VCaP (cell line): ENCODE measurements around the gene PPP1R9B.

ENCODE experiments used
- H3K27ac ChIP-seq: fragments of 450-650 bp; 2 replicates; pipeline ENCODE4 v1.5.1; 2017
- TF ChIP-seq, protein P1 (sequence below): fragments of 450-650 bp; conservative IDR thresholded peaks from 2 replicates; pipeline ENCODE4 v1.5.1; 2017; ENCODE audit warnings: mild to moderate bottlenecking, moderate library complexity

Gene PPP1R9B

DNA sequence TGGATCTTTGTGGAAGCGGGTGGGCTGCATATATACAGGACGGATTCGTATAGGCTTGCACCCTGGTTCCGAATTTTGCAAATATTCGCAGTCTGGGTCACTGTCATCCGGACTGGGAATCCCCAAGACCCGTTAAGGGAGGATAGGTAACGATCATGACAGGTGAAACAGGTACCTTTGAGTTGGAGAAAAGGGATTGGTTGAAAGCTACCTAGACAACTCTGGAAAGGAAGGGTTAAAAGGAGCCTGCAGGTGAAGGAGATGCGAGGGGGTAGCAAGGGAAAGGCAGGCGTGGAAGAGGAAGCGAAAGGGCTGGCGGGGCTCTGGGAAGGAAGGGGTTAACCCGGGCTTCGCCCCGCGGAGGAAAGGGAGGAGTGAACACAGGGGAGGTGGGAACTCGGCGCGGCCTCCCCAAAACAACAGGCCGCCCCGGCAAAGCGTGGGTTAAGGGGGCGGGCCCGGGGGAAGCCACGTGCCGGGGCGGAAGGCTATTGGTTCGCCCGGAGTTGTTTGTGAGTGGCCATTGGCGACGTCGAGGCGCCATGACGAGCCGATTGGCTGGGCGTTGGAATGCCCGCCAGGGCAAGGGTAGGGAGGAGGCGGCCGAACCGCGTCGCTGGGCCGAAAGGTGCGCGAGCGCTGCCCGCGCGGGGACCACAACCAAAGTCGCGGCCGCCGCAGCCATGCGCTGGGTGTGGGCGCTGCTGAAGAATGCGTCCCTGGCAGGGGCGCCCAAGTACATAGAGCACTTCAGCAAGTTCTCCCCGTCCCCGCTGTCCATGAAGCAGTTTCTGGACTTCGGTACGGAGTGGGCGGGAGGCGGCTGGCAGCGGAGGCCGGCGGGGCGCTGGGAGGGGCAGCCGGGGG lies 55.5 kb downstream of the PPP1R9B start, which contains the start of gene PDK2:
Gene PDK2, plus strand, starts transcription at position 599 of the 867 bp plus-strand sequence. Its CDS starts 85 bp downstream, at position 684.
- H3K27ac ChIP-seq = peak within 1 kb of the TSS; percentile 80

DNA sequence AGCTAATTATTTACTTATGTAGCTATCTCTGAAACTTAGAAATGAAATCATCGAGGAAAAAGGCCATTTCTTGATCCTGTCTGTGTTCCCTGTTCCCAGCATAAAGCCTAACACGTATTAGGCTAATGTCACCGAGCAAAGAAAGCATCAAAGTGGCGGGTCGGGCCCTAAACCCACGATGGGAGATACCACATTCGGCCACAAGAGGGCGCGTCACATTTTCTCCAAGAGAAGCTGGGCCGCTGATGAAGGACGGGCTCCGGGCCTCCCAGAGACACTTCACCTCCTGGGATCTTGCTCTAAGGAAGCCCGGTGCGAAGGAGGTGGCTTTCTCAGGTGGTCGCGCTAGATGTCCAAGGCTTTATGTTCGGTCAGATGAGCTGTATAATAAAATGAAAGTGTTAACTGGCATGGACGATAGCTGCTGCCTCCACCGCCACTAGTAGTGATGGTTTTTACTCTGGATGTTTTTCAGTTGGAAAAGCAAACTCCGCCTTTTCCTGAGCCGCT lies 56.2 kb downstream of the PPP1R9B start:
- TF ChIP-seq, protein P1, sequence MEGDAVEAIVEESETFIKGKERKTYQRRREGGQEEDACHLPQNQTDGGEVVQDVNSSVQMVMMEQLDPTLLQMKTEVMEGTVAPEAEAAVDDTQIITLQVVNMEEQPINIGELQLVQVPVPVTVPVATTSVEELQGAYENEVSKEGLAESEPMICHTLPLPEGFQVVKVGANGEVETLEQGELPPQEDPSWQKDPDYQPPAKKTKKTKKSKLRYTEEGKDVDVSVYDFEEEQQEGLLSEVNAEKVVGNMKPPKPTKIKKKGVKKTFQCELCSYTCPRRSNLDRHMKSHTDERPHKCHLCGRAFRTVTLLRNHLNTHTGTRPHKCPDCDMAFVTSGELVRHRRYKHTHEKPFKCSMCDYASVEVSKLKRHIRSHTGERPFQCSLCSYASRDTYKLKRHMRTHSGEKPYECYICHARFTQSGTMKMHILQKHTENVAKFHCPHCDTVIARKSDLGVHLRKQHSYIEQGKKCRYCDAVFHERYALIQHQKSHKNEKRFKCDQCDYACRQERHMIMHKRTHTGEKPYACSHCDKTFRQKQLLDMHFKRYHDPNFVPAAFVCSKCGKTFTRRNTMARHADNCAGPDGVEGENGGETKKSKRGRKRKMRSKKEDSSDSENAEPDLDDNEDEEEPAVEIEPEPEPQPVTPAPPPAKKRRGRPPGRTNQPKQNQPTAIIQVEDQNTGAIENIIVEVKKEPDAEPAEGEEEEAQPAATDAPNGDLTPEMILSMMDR = peak; percentile 96
- peak overlapping the region; percentile 80 for H3K27ac ChIP-seq

More for the DNA sequence above, 55.5 kb downstream of the PPP1R9B start, which contains the start of gene PDK2:
- TF ChIP-seq, protein P1 = no peak

DNA sequence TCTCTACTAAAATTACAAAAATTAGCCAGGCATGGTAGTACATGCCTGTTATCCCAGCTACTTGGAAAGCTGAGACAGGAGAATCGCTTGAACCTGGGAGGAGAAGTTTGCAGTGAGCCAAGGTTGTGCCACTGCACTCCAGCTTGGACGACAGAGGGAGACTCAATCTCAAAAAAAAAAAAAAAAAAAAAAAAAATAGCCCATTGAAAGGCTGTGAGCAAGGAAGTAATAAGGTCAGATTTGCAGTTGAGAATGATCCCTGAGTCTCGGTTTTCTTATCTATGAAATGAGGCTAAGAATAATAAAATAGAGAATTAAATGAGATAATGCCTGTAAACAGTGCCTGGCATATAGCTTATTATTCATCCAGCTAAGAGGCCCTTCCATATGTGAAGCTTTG lies 56.7 kb downstream of the PPP1R9B start:
- TF ChIP-seq, protein P1 = no peak
- H3K27ac ChIP-seq = peak overlapping the region; percentile 80

DNA sequence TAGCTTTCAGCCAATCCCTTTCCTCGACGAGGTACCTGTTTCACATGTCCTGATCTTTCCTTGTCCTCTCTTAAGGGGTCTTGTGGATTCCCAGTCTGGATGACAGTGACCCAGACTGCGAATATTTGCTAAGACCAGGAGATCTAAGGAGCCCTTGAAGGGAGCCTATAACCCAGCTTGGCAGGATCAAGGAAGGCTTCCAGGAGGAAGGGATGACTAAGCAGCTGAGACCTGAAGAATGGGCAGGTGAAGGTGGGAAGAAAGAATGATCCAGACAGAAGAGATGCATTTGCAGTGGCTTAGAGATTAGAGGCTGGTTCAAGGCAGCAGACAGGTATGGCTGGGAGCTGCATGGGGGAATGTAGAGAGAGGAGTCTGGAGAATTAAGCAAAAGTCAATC lies 57.2 kb downstream of the PPP1R9B start:
- TF ChIP-seq, protein P1 = no peak
- H3K27ac ChIP-seq = peak overlapping the region; percentile 80; the same call in 1 of the 2 replicates

DNA sequence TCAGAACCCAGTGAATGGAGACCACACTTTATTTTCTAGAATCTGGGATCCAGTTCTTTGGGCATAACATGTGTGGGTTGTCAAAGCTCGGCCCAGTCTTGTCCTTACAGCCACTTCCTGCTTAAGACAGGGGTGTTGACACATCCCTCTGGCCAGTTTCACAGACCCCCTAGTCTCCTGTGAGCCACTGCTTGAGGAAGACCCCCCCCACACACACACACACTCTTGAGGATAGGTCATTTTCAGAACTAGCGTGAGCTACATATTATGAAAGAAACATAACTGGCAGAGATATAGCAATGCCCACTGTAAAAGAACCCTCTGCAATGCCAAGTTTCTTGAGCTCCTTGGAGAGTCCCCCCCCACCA lies 58.6 kb downstream of the PPP1R9B start:
- TF ChIP-seq, protein P1 = no peak

DNA sequence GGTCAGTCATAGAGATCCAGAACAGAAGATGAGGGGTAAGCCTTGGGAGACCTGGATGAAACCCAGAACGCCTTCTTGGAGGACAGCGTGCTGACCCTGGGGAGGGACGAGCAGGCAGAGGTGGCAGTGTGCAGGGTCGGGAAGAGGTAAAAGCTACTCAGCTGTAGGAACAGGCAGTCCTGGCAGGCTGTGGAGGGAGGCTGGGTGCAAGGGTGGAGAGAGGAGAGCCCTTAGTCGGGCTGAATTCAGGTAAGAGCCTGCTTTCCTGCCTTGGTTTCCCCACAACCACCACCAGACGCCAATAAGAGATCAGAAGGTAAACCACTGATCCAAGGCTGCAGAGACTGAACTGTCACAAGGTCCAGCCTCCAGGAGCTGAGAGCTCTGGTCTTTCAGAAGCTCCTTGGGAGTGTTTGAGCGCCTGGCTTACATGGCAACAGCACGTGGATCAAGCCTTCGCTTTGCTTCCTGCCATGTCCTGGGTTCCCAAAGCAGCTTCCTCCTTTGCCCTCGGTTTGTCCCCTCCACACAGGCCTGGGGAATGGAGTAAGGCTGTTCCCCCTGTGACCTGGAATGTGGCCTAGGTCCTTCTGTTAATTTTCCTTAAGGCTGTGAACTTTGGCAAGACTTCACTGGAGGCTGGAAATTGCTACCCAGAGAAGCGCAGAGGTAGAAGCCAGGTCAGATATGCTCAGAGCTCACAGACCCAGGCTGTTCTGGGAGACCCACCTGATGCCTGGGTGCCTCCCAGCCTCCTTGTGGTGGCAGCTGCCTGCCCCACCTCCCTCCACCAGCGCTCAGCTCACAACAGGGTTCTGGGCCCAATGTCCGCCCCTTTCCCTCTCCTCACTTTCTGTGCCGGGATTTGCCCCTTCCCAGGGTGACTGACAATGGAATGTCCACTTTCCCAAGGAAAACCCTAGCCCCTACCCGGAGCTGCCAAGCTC lies 59.2 kb downstream of the PPP1R9B start:
- TF ChIP-seq, protein P1 = no peak
- H3K27ac ChIP-seq = no peak overlapping the region

More for the DNA sequence above, 58.6 kb downstream of the PPP1R9B start:
- H3K27ac ChIP-seq = no peak overlapping the region
